Esophagus squamous epithelium (tissue), 5 donors: ENCODE measurements around the gene FBXL2. TPM values are rescaled to one million over a fixed set of nuclear protein-coding genes. Genes with fewer than 3 reads are reported as not detected.

Experiments used
- DNase-seq: peaks from one replicate; lab custom pipeline; 2025; lab: John Stamatoyannopoulos, UW
- H3K27ac ChIP-seq, 4 donors: fragments of 200-600 bp; sonication (generic); one replicate each; pipeline ENCODE4 v1.5.1; 2016 to 2019; ENCODE audit warnings: mild to moderate bottlenecking in 1 of 4
- H3K27me3 ChIP-seq, 4 donors: fragments of 200-600 bp; sonication (generic); 1 replicate in 3 of 4; 2 replicates in 1 of 4; pipeline versions ENCODE4 v1.5.1 to v1.6.0; 2017 to 2021; ENCODE audit warnings: antibody characterized with exemption in 1 of 4
- H3K36me3 ChIP-seq, 3 donors: fragments of 200-600 bp; sonication (generic); one replicate each; pipeline ENCODE4 v1.5.1; 2016 to 2019
- H3K4me1 ChIP-seq, 3 donors: fragments of 200-600 bp; sonication (generic); one replicate each; pipeline ENCODE4 v1.5.1; 2017 to 2019
- H3K4me3 ChIP-seq, 4 donors: fragments of 200-600 bp; sonication (generic); 1 replicate in 3 of 4; 2 replicates in 1 of 4; pipeline ENCODE4 v1.5.1; 2016 to 2019; ENCODE audit warnings: mild to moderate bottlenecking in 2 of 4, moderate library complexity in 1 of 4
- H3K9me3 ChIP-seq, 3 donors: fragments of 200-600 bp; sonication (generic); one replicate each; pipeline ENCODE4 v1.5.1; 2016 to 2019
- CTCF ChIP-seq, 6 experiments: fragments of 450-650 bp in 4 of 6; fragments of 200-600 bp in 2 of 6; sonication (generic) in 2 of 6; IDR thresholded peaks; one replicate each; pipeline ENCODE4 v1.5.1; 2016 to 2019; ENCODE audit warnings: antibody characterized with exemption in 6 of 6, mild to moderate bottlenecking in 4 of 6, moderate library complexity in 4 of 6
- POLR2A ChIP-seq, 4 donors: fragments of 450-650 bp; IDR thresholded peaks; one replicate each; pipeline ENCODE4 v1.6.1; 2017; ENCODE audit warnings: antibody characterized with exemption in 4 of 4, mild to moderate bottlenecking in 4 of 4, moderate library complexity in 3 of 4
- WGBS, 2 donors: methylation state at CpG; one replicate each; pipeline ENCODE4 v1.1.5; 2018; 5-methylcytosine and 5-hydroxymethylcytosine counted together
- intact Hi-C: fragments of 100-400 bp; cut with DNase I; formaldehyde crosslinking; loops from one replicate; pipeline ENCODE4 v1.15.0; 2022
- total RNA-seq, 4 donors: library from RNA; depleted of rRNA; stranded (reverse); fragments of >200 nt; gene quantifications; one replicate each; pipeline ENCODE4 v1.1.0, GENCODE V29; 2016
- donor health status: DM: yes; HTN: yes; CAD: no.

The FBXL2 gene
- total RNA-seq, 4 donors from 2014 or later, result 0.85 to 4.0 (median 1.9) TPM

GRCh38 chr3:33233884-33234283 lies 43.4 kb upstream of the FBXL2 start:
- Histone ChIP-seq H3K27ac (no peak overlapping the region), H3K9me3 (no peaks in the 10 kb centered on the region), H3K27me3 (peaks cover 0 to 9% (median 0%) of the 10 kb centered on the region in 4 donors), H3K4me1 (no peaks in the 10 kb centered on the region), H3K4me3 (no peak overlapping the region), H3K36me3 (no peaks in the 10 kb centered on the region)
- no peak for DNase-seq
- intact Hi-C loops, result no loop called here
- WGBS, 2 donors, result 80% methylated on average over 1 of the region's 1 CpG
- TF ChIP-seq CTCF (IDR thresholded peaks at IDR 0.05) (no peak), POLR2A (IDR thresholded peaks at IDR 0.05) (no peak)

DNA sequence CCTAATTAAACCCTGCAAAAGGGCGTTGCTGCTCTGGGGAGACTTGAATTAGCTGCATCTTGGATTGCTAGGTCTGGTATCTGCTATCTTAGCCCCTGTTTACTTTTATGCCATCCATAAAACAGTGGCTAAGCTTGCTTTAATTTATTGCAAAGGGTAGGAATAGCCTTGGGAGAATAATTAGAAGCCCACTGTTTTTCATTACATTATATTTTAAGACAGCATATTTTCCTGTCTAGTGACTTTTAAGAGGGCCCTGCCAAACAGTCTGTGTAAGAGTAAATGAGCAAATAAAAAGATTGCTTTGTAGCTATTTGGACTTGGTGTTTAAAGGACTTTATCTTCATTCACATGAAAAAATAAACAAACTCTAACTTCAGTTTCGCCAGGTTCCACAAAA lies 41.2 kb upstream of the FBXL2 start:
- Histone ChIP-seq H3K27ac (no peak overlapping the region), H3K27me3 (no peaks in the 10 kb centered on the region), H3K36me3 (no peaks in the 10 kb centered on the region), H3K9me3 (no peaks in the 10 kb centered on the region), H3K4me3 (no peak overlapping the region), H3K4me1 (no peaks in the 10 kb centered on the region)
- TF ChIP-seq POLR2A (IDR thresholded peaks at IDR 0.05) (no peak), CTCF (IDR thresholded peaks at IDR 0.05) (no peak)
- WGBS, 2 donors, result 31 to 62% methylated on average over 1 to 2 of the region's 2 CpGs
- DNase-seq, result no peak
- intact Hi-C loops, result no loop called here

GRCh38 chr3:33237439-33237838 lies 39.8 kb upstream of the FBXL2 start:
- H3K4me1 ChIP-seq, result no peaks in the 10 kb centered on the region
- intact Hi-C loops, result no loop called here
- DNase-seq, result no peak
- no peak overlapping the region for H3K27ac ChIP-seq
- TF ChIP-seq CTCF (IDR thresholded peaks at IDR 0.05) (no peak), POLR2A (IDR thresholded peaks at IDR 0.05) (no peak)
- 82 to 84% methylated on average over 4 of the region's 4 CpGs for whole genome bisulfite sequencing, 2 donors
- no peak overlapping the region for H3K4me3 ChIP-seq
- H3K36me3 ChIP-seq, result no peaks in the 10 kb centered on the region
- no peaks in the 10 kb centered on the region for H3K27me3 ChIP-seq
- H3K9me3 ChIP-seq, result no peaks in the 10 kb centered on the region

- no peak for DNase-seq
- no peaks in the 10 kb centered on the region for H3K9me3 ChIP-seq
- WGBS, 2 donors, result 89 to 93% methylated on average over 1 of the region's 1 CpG
- no peaks in the 10 kb centered on the region for H3K36me3 ChIP-seq
- H3K4me1 ChIP-seq, result no peaks in the 10 kb centered on the region
- no peak for TF ChIP-seq CTCF (IDR thresholded peaks at IDR 0.05)
- TF ChIP-seq POLR2A (IDR thresholded peaks at IDR 0.05), result no peak
- no peaks in the 10 kb centered on the region for H3K27me3 ChIP-seq
- H3K4me3 ChIP-seq, result no peak overlapping the region
- intact Hi-C loops, result no loop called here
- H3K27ac ChIP-seq, result no peak overlapping the region
Measured at GRCh38 chr3:33238923-33239322, 38.3 kb upstream of the FBXL2 start.

GRCh38 chr3:33240261-33240660 lies 37.0 kb upstream of the FBXL2 start:
- Histone ChIP-seq H3K27ac (no peak overlapping the region), H3K27me3 (peaks cover 0 to 6% (median 0%) of the 10 kb centered on the region in 4 donors), H3K4me3 (no peak overlapping the region), H3K4me1 (no peaks in the 10 kb centered on the region), H3K9me3 (no peaks in the 10 kb centered on the region), H3K36me3 (no peaks in the 10 kb centered on the region)
- intact Hi-C loops, result no loop called here
- no peak for DNase-seq
- TF ChIP-seq CTCF (IDR thresholded peaks at IDR 0.05) (no peak), POLR2A (IDR thresholded peaks at IDR 0.05) (no peak)
- 67% methylated on average over 1 of the region's 1 CpG; no CpG with 5 or more reads in 1 of the 2 donors for WGBS, 2 donors
